Mucosa of stomach (tissue), 1 donor: Measurements from ENCODE around the gene SLC25A2.
A peak's percentile ranks its signal among the peaks of the same experiment; 100 is the strongest.
"Not testable (repeated sequence)": the region's sequence is repeated elsewhere in the genome, so short reads cannot be mapped to it uniquely, and the experiment has no call there.

Source experiments
- H3K27me3 ChIP-seq: one replicate; pipeline ENCODE4 v1.7.0; 2013; ENCODE audit warnings: mild to moderate bottlenecking, low read length; ENCODE audit not compliant: control insufficient read depth, insufficient read depth
- H3K36me3 ChIP-seq: one replicate; pipeline ENCODE4 v1.7.0; 2013; ENCODE audit warnings: low read length; ENCODE audit not compliant: control insufficient read depth, insufficient read depth
- H3K4me1 ChIP-seq: one replicate; pipeline ENCODE4 v1.7.0; 2013; ENCODE audit warnings: mild to moderate bottlenecking, low read length; ENCODE audit not compliant: control insufficient read depth, insufficient read depth
- H3K4me3 ChIP-seq: one replicate; pipeline ENCODE4 v1.7.0; 2013; ENCODE audit warnings: low read length
- H3K9ac ChIP-seq: one replicate; pipeline ENCODE4 v1.7.0; 2013; ENCODE audit warnings: mild to moderate bottlenecking, low read length, moderate library complexity
- H3K9me3 ChIP-seq: one replicate; pipeline ENCODE4 v1.7.0; 2013; ENCODE audit warnings: mild to moderate bottlenecking, low read length, moderate library complexity; ENCODE audit not compliant: control insufficient read depth
- donor health status: Pancreatic carcinoma.

SLC25A2 gene

GRCh38 chr5:141330299-141331080 is 26.6 kb upstream of the SLC25A2 start, which contains the start of gene PCDHGA1:
Gene PCDHGA1 (plus strand): TSS chr5:141330514.
- Histone ChIP-seq H3K9ac (no peak within 1 kb of the TSS), H3K9me3 (peaks cover 9% of the 10 kb centered on the region), H3K4me3 (no peak within 1 kb of the TSS), H3K27me3 (peaks cover 5% of the 10 kb centered on the region), H3K4me1 (no peaks in the 10 kb centered on the region), H3K36me3 (no peaks in the 10 kb centered on the region)

- H3K36me3 ChIP-seq = no peaks in the 10 kb centered on the region
- H3K9ac ChIP-seq = no peak overlapping the region
- H3K4me3 ChIP-seq = no peak overlapping the region
- peaks cover 9% of the 10 kb centered on the region for H3K9me3 ChIP-seq
- peaks cover 5% of the 10 kb centered on the region for H3K27me3 ChIP-seq
- H3K4me1 ChIP-seq = no peaks in the 10 kb centered on the region
Measured at GRCh38 chr5:141328231-141328630, 24.4 kb upstream of the SLC25A2 start.

- H3K9ac ChIP-seq = peak overlapping the region; percentile 3
- H3K4me1 ChIP-seq = no peaks in the 10 kb centered on the region
- H3K27me3 ChIP-seq = peaks cover 2% of the 10 kb centered on the region
- no peak overlapping the region for H3K4me3 ChIP-seq
- peaks cover 5% of the 10 kb centered on the region for H3K9me3 ChIP-seq
- H3K36me3 ChIP-seq = no peaks in the 10 kb centered on the region
Measured at GRCh38 chr5:141326088-141326854, 22.4 kb upstream of the SLC25A2 start.

GRCh38 chr5:141322261-141322660 is 18.4 kb upstream of the SLC25A2 start:
- Histone ChIP-seq H3K4me1 (no peaks in the 10 kb centered on the region), H3K36me3 (peaks cover 13% of the 10 kb centered on the region), H3K9me3 (peaks cover 34% of the 10 kb centered on the region), H3K27me3 (no peaks in the 10 kb centered on the region), H3K4me3 (no peak overlapping the region), H3K9ac (no peak overlapping the region)

- Histone ChIP-seq H3K9me3 (peaks cover 46% of the 10 kb centered on the region), H3K4me3 (peak within 1 kb of the TSS; percentile 88), H3K36me3 (peaks cover 13% of the 10 kb centered on the region), H3K27me3 (no peaks in the 10 kb centered on the region), H3K9ac (peak within 1 kb of the TSS; percentile 82), H3K4me1 (no peaks in the 10 kb centered on the region)
Measured at GRCh38 chr5:141320225-141321169, 16.6 kb upstream of the SLC25A2 start, which contains the start of gene TAF7. Gene TAF7 (minus strand): TSS chr5:141320784. CDS start chr5:141320044, 740 bp downstream.

GRCh38 chr5:141319699-141320098 is 15.8 kb upstream of the SLC25A2 start:
- Histone ChIP-seq H3K9me3 (peaks cover 52% of the 10 kb centered on the region), H3K4me1 (no peaks in the 10 kb centered on the region), H3K27me3 (no peaks in the 10 kb centered on the region), H3K9ac (no peak overlapping the region), H3K4me3 (peak overlapping the region; percentile 88), H3K36me3 (peaks cover 13% of the 10 kb centered on the region)

- Histone ChIP-seq H3K4me1 (no peaks in the 10 kb centered on the region), H3K9me3 (peaks cover 54% of the 10 kb centered on the region), H3K9ac (no peak overlapping the region), H3K36me3 (peaks cover 13% of the 10 kb centered on the region), H3K4me3 (peak overlapping the region; percentile 88), H3K27me3 (no peaks in the 10 kb centered on the region)
Measured at GRCh38 chr5:141319202-141319601, 15.4 kb upstream of the SLC25A2 start.

- not testable (repeated sequence) for H3K9ac ChIP-seq, H3K27me3 ChIP-seq, H3K4me1 ChIP-seq, H3K4me3 ChIP-seq
- Histone ChIP-seq H3K9me3 (peaks cover 73% of the 10 kb centered on the region), H3K36me3 (peaks cover 13% of the 10 kb centered on the region)
Measured at GRCh38 chr5:141316963-141317362, 13.1 kb upstream of the SLC25A2 start.

GRCh38 chr5:141313711-141314110 is 9.9 kb upstream of the SLC25A2 start:
- Histone ChIP-seq H3K36me3 (peaks cover 6% of the 10 kb centered on the region), H3K4me3 (no peak overlapping the region), H3K27me3 (no peaks in the 10 kb centered on the region), H3K9me3 (peaks cover 51% of the 10 kb centered on the region), H3K4me1 (no peaks in the 10 kb centered on the region), H3K9ac (no peak overlapping the region)

- Histone ChIP-seq H3K4me3 (no peak overlapping the region), H3K4me1 (no peaks in the 10 kb centered on the region), H3K9me3 (peaks cover 22% of the 10 kb centered on the region), H3K36me3 (no peaks in the 10 kb centered on the region), H3K27me3 (no peaks in the 10 kb centered on the region), H3K9ac (no peak overlapping the region)
Measured at GRCh38 chr5:141306630-141307029, 2.8 kb upstream of the SLC25A2 start.

- no peak overlapping the region for H3K9ac ChIP-seq
- H3K36me3 ChIP-seq = no peaks in the 10 kb centered on the region
- H3K4me1 ChIP-seq = no peaks in the 10 kb centered on the region
- H3K4me3 ChIP-seq = no peak overlapping the region
- no peaks in the 10 kb centered on the region for H3K27me3 ChIP-seq
- H3K9me3 ChIP-seq = peaks cover 15% of the 10 kb centered on the region
Measured at GRCh38 chr5:141298376-141298775, 5.5 kb downstream of the SLC25A2 start.
